ENCODE measurements around the gene SYDE2.
"Not testable (repeated sequence)": the region's sequence is repeated elsewhere in the genome, so short reads cannot be mapped to it uniquely, and the experiment has no call there.

The SYDE2 gene

GRCh38 chr1:85158910-85159309 is 41.9 kb downstream of the SYDE2 start:
- DNase-seq, result no peak

GRCh38 chr1:85157436-85157835 is 43.4 kb downstream of the SYDE2 start:
- no peak for DNase-seq

- no peak for DNase-seq
Observed at GRCh38 chr1:85153149-85153891, 47.5 kb downstream of the SYDE2 start.

GRCh38 chr1:85151446-85151845 is 49.4 kb downstream of the SYDE2 start:
- DNase-seq, result no peak

GRCh38 chr1:85149805-85150204 is 51.0 kb downstream of the SYDE2 start:
- no peak for DNase-seq

GRCh38 chr1:85148524-85149250 is 52.1 kb downstream of the SYDE2 start:
- DNase-seq, result no peak

- DNase-seq, result no peak
Observed at GRCh38 chr1:85146972-85147359, 53.9 kb downstream of the SYDE2 start.

GRCh38 chr1:85146298-85146971 is 54.4 kb downstream of the SYDE2 start:
- DNase-seq, result not testable (repeated sequence)

- peak; percentile 14 for DNase-seq
Observed at GRCh38 chr1:85144351-85144750, 56.5 kb downstream of the SYDE2 start.

- peak; percentile 34 for DNase-seq
Observed at GRCh38 chr1:85142753-85143152, 58.1 kb downstream of the SYDE2 start.

- peak; percentile 12 for DNase-seq
Observed at GRCh38 chr1:85138439-85138838, 62.4 kb downstream of the SYDE2 start.

GRCh38 chr1:85137660-85138059 is 63.2 kb downstream of the SYDE2 start:
- DNase-seq, result peak; percentile 98

- peak; percentile 93 for DNase-seq
Observed at GRCh38 chr1:85135392-85135798, 65.4 kb downstream of the SYDE2 start.

- peak; percentile 90 for DNase-seq
Observed at GRCh38 chr1:85134583-85135391, 66.0 kb downstream of the SYDE2 start.

- DNase-seq, result peak; percentile 42
Observed at GRCh38 chr1:85133565-85134159, 67.2 kb downstream of the SYDE2 start.

- DNase-seq, result peak; percentile 54
Observed at GRCh38 chr1:85132078-85132720, 68.6 kb downstream of the SYDE2 start.

- DNase-seq, result no peak
Observed at GRCh38 chr1:85128316-85128715, 72.5 kb downstream of the SYDE2 start.

GRCh38 chr1:85125891-85126290 is 74.9 kb downstream of the SYDE2 start:
- DNase-seq, result peak; percentile 80

GRCh38 chr1:85124091-85124490 is 76.7 kb downstream of the SYDE2 start:
- DNase-seq, result no peak

- DNase-seq, result no peak
Observed at GRCh38 chr1:85122169-85122568, 78.6 kb downstream of the SYDE2 start.

- no peak for DNase-seq
Observed at GRCh38 chr1:85121744-85122143, 79.1 kb downstream of the SYDE2 start.

GRCh38 chr1:85118751-85119150 is 82.1 kb downstream of the SYDE2 start:
- no peak for DNase-seq

Data from DMS53 (cell line).